ENCODE results near the gene PCK2.

The PCK2 gene

GRCh38 chr14:24136684-24137528 lies 42.8 kb downstream of the PCK2 start:
- no peak for DNase-seq (ENCODE audit: low spot score)

- no peak for DNase-seq (ENCODE audit: low spot score)
Observed at GRCh38 chr14:24137529-24138395, 43.7 kb downstream of the PCK2 start.

DNA sequence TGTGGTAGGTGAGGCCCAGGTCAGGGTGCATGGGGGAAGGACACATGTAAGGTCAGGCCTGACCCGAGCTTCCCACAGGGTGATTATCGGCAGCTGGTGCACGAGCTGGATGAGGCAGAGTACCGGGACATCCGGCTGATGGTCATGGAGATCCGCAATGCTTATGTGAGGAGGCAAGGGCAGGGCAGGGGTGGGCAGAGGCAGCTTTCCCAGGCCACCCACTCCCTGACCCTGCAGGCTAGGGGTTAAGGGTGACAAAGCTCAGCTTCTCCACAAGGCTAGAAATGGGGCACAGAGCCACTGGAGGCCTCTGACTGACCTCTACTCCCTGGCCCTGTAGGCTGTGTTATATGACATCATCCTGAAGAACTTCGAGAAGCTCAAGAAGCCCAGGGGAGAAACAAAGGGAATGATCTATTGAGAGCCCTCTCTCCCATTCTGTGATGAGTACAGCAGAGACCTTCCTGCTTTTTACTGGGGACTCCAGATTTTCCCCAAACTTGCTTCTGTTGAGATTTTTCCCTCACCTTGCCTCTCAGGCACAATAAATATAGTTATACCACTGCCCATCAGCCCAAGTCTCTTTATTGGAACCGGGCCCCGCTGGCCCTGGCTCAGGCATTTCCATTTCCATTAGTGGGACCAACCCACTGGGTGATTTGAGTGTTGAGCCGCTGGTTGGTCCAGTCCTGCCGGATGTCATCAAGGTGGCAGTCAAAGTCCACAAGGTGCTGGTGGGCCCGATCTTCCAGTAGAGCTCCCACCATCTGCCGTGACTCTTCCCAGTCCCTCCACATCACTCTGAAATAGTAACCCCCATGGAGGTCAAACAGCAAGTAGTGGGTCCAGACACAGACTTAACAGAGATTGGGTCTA lies 44.5 kb downstream of the PCK2 start:
- no peak for DNase-seq (ENCODE audit: low spot score)

DNA sequence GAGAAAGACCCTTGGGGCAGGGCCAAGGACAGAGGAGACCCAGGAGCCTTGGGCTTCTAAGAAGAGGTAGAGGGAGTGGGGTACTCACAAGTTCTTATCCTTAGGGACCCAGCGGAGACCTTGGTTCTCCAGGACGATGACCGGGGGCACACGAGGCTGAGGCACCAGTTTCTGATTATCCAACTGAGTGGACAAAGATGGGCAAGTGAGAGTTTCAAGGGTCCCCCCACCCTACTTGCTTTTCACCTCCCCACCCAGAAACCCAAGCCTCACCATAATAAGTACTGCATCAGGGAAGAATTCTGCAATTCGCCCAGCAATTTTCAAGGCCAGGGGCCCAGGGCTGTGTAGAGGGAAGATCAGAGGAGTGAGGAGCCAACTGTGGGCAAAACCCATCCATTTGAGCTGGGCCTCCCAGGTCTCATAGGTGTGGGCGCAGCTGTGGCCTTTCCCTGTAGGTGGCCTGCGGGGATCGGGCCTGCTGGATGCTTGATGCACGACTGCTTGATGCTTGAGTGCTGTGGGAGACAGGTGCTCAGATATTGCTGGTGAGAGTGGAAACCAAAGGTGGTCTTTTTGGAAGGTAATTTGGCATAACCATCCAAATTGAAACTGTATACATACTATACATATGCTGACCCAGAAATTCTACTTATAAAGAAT lies 45.3 kb downstream of the PCK2 start:
- DNase-seq (ENCODE audit: low spot score) = no peak

DNA sequence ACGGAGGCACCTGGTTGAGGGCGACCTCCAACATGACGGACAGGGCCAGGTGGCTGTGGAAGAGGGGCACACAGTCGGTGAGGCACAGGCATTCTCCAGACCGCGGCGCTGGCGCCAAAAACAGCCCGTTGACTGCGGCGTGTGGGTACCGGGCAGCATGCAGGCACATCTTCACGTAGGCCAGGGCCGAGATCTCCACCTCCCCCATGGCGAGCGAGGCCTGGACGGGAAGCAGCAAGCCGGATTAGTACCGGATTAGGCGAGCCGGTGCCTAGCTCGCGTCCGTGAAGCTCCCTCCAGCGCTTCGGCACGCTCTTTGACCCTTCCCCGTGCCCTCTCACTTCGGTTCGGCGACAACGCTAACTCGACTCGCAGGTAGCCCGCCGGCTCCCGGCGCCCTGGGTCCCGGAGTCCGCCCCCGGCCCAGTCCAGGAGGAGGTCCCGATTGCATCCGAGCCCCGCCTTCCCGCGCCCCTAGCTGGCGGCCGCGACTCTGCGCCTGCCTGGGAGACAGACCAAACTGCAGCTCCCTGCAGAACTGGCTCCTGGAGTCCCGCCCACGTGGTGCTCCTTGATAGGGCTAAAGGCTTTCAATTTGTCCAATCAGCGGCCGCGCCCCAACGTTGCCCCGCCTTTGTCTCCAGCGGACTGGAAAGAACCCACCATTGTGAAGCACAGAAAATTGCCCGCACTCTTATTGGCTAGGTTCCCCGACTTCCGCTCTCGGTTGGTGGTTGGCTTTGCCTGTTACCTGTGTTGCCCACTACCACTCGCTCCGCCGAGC lies 47.2 kb downstream of the PCK2 start, which contains the start of gene EMC9:
EMC9 (minus strand) TSS at position 495 of the 784 bp plus-strand sequence; CDS start at position 208, 287 bp downstream.
- DNase-seq (ENCODE audit: low spot score) = peak; percentile 100

- DNase-seq (ENCODE audit: low spot score) = no peak
Observed at GRCh38 chr14:24143511-24143910, 49.4 kb downstream of the PCK2 start.

DNA sequence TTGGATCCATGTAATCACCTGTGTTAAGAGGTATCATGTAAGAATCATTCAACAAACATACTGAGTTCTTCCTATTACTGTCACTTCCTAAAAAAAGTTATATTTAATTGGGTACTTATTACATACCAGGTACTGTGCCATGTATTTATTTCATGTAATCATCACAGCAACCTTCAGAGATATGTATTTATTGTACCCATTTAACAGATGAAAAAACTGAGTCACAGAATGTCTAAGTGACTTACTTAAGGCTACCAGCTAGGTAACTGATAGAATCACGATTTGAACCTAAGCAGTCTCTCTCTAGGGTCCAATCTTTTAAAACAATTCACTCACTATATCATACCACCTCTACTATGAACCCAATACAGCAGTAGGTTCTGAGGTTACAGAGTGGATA lies 50.3 kb downstream of the PCK2 start:
- DNase-seq (ENCODE audit: low spot score) = no peak

- no peak for DNase-seq (ENCODE audit: low spot score)
Observed at GRCh38 chr14:24145219-24145618, 51.1 kb downstream of the PCK2 start.

GRCh38 chr14:24145690-24146452 lies 51.8 kb downstream of the PCK2 start:
- no peak for DNase-seq (ENCODE audit: low spot score)

DNA sequence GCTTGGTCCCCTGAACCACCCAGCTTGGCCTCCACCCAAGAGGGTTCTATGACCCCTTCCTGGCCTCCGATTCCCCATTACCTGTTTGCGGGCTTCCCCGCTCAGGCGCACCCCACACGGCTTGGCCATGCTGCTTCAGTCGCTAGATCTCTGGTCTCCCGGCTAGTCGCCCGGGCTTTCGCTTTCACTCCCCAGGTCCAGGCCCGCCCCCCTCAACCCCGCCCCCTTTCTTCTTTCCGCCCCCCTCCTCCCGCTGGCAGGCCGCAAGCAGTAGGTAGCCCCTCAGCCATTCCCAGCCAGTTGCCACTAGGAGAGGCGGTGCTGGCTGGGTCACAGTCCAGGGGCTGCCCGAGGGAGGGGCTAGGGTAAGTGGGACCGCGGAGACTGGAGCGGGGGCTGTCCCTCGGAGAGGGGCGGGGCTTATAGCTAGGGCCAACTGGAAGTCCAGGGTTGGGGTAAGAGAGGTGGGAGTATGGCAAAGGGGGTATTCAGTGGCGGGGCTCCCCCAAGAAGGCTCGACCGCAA lies 52.4 kb downstream of the PCK2 start, which contains the start of gene PSME2:
PSME2 (minus strand) TSS at position 158 of the 525 bp plus-strand sequence; CDS start at position 129, 29 bp downstream.
- peak; percentile 94 for DNase-seq (ENCODE audit: low spot score)

- peak; percentile 98 for DNase-seq (ENCODE audit: low spot score)
Observed at GRCh38 chr14:24146978-24147760, 53.1 kb downstream of the PCK2 start, which contains the start of gene RNF31. Gene RNF31, plus strand, starts transcription at chr14:24147498. Its CDS starts 201 bp downstream, at chr14:24147699.

DNA sequence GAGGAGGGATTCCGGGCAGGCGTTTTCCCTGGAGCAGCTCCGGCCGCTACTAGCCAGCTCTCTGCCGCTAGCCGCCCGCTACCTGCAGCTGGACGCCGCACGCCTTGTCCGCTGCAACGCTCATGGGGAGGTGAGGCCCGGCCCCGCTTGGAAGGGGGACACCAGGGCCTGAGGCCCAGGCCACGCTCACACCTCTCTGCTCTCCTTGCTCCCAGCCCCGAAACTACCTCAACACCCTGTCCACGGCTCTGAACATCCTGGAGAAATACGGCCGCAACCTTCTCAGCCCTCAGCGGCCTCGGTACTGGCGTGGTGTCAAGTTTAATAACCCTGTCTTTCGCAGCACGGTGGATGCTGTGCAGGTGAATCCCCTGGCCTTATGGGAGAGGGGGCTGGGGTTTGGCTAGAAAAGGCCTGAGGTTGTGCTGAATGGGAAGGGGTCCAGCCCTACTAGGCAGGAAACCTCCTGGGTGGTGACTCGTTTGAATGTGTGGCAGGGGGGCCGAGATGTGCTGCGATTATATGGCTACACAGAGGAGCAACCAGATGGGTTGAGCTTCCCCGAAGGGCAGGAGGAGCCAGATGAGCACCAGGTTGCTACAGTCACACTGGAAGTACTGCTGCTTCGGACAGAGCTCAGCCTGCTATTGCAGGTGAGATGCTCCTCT lies 53.8 kb downstream of the PCK2 start:
- DNase-seq (ENCODE audit: low spot score) = no peak

- no peak for DNase-seq (ENCODE audit: low spot score)
Observed at GRCh38 chr14:24149302-24149969, 55.3 kb downstream of the PCK2 start.

- DNase-seq (ENCODE audit: low spot score) = no peak
Observed at GRCh38 chr14:24150061-24150460, 56.0 kb downstream of the PCK2 start.

DNA sequence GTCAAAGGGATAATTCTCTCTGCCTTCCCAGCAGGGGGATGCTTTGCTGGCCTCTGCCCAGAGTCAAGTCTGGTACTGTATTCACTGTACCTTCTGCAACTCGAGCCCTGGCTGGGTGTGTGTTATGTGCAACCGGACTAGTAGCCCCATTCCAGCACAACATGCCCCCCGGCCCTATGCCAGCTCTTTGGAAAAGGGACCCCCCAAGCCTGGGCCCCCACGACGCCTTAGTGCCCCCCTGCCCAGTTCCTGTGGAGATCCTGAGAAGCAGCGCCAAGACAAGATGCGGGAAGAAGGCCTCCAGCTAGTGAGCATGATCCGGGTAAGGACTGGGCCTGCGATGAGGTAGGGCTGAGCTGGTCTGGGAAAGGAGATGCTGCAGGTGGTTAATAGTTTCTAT lies 56.5 kb downstream of the PCK2 start:
- DNase-seq (ENCODE audit: low spot score) = no peak

DNA sequence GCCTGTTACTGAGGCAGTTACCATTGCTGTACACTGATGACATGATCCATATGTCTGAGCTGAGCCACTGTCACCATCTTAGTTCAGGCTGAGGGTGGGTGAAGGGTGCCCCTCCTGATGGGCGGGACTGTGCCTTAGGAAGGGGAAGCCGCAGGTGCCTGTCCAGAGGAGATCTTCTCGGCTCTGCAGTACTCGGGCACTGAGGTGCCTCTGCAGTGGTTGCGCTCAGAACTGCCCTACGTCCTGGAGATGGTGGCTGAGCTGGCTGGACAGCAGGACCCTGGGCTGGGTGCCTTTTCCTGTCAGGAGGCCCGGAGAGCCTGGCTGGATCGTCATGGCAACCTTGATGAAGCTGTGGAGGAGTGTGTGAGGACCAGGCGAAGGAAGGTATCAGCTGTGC lies 56.9 kb downstream of the PCK2 start:
- no peak for DNase-seq (ENCODE audit: low spot score)

DNA sequence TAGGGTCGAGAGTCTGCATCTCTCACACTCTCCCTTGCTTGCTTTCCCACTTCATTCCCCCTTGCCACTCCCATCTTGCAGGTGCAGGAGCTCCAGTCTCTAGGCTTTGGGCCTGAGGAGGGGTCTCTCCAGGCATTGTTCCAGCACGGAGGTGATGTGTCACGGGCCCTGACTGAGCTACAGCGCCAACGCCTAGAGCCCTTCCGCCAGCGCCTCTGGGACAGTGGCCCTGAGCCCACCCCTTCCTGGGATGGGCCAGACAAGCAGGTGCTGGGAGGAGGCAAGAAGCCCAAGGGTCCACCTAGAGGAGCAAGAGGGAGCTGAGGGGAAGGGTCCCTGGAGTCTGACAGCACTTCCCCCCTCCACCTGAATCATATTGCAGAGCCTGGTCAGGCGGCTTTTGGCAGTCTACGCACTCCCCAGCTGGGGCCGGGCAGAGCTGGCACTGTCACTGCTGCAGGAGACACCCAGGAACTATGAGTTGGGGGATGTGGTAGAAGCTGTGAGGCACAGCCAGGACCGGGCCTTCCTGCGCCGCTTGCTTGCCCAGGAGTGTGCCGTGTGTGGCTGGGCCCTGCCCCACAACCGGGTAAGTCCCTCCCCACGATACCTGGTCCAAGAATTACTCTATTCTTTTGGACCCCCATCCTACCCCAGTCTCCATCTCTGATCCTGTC lies 57.4 kb downstream of the PCK2 start:
- no peak for DNase-seq (ENCODE audit: low spot score)
